Panc1 (cell line): ENCODE measurements around the gene UNC13A. TPM values are rescaled to one million over a fixed set of nuclear protein-coding genes. Genes with fewer than 3 reads are reported as not detected.
A peak's percentile ranks its signal among the peaks of the same experiment; 100 is the strongest.

Experiments
- ATAC-seq: fragments of 200-7000 bp; cut with Tn5 transposase; 2 replicates; pipeline ENCODE4 v1.9.1; 2020; ENCODE audit warnings: mild to moderate bottlenecking, moderate library complexity
- BruUV-seq: library from RNA; stranded (reverse); fragments of 400-500 nt; replicated peaks from 2 replicates; lab custom pipeline; 2021; lab: Mats Ljungman, UMichigan
- CTCF ChIA-PET: fragments of 300-600 bp; sonication (Branson Sonifier 250); formaldehyde crosslinking; loops from one replicate; lab custom pipeline; 2022; ENCODE audit warnings: antibody characterized with exemption; lab: Charles Lee
- POLR2A ChIA-PET: fragments of 300-600 bp; sonication (Branson Sonifier 250); formaldehyde crosslinking; loops from one replicate; lab custom pipeline; 2022; ENCODE audit warnings: antibody characterized with exemption; lab: Charles Lee
- DNase-seq: peaks from one replicate; pipeline ENCODE4 v3.0.0-alpha.2; 2010; ENCODE audit warnings: low read depth, low spot score
- H3K27ac ChIP-seq: 2 replicates; pipeline ENCODE4 v1.5.1; 2011; ENCODE audit warnings: mild to moderate bottlenecking, low read length, inconsistent platforms
- H3K27me3 ChIP-seq: fragments of 200-500 bp; sonication (Bioruptor generic); 2 replicates; pipeline ENCODE4 v1.6.0; 2014; ENCODE audit warnings: low read length, inconsistent platforms; ENCODE audit not compliant: control insufficient read depth, insufficient read depth
- H3K36me3 ChIP-seq: fragments of 200-500 bp; sonication (Bioruptor generic); 2 replicates; pipeline ENCODE4 v1.5.1; 2014; ENCODE audit warnings: inconsistent platforms, mild to moderate bottlenecking, low read length, moderate library complexity; ENCODE audit not compliant: control insufficient read depth, insufficient read depth
- H3K4me1 ChIP-seq: 2 replicates; pipeline ENCODE4 v1.5.1; 2011; ENCODE audit warnings: inconsistent platforms, mild to moderate bottlenecking, low read length, moderate library complexity; ENCODE audit not compliant: control insufficient read depth, insufficient read depth
- H3K4me3 ChIP-seq, 2 experiments: 2 replicates each; pipeline ENCODE4 v1.5.1; 2011 to 2012; ENCODE audit warnings: low read depth in 2 of 2, low read length in 2 of 2, mild to moderate bottlenecking in 2 of 2, inconsistent platforms in 1 of 2, moderate library complexity in 1 of 2
- H3K9me3 ChIP-seq: fragments of 200-500 bp; sonication (Bioruptor generic); 2 replicates; pipeline ENCODE4 v1.5.1; 2014; ENCODE audit warnings: low read depth, mild to moderate bottlenecking, inconsistent platforms, low read length, moderate library complexity; ENCODE audit not compliant: control insufficient read depth, insufficient read depth
- POLR2AphosphoS5 ChIP-seq: IDR thresholded peaks from 2 replicates; pipeline ENCODE4 v1.6.1; 2012; ENCODE audit warnings: mild to moderate bottlenecking, low read depth, low read length, moderate library complexity
- SIN3A ChIP-seq: IDR thresholded peaks from 2 replicates; pipeline ENCODE4 v1.6.1; 2012; ENCODE audit warnings: low read depth, mild to moderate bottlenecking, low read length, moderate library complexity, borderline replicate concordance; ENCODE audit not compliant: insufficient read depth
- TCF7L2 ChIP-seq: IDR thresholded peaks from 2 replicates; pipeline ENCODE4 v1.6.1; 2011; ENCODE audit warnings: mild to moderate bottlenecking, low read depth, low read length, inconsistent platforms
- in situ Hi-C: cut with HindIII; loops from 2 replicates; pipeline ENCODE4 v1.10.0; 2016; ENCODE audit warnings: low sequenced_read_pairs, low pct_unique_long_range_greater_than_20kb
- intact Hi-C: fragments of 100-400 bp; cut with micrococcal nuclease; formaldehyde crosslinking; loops from one replicate; pipeline ENCODE4 v1.10.0; 2022; ENCODE audit not compliant: unreplicated experiment
- total RNA-seq: library from RNA; stranded (reverse); gene quantifications from one replicate; pipeline ENCODE4 v1.2.1, GENCODE V29; 2021; ENCODE audit not compliant: unreplicated experiment
- TF ChIP-seq, protein P1 (sequence below), 2 experiments: IDR thresholded peaks; 2 replicates each; pipeline ENCODE4 v1.6.1; 2011 to 2012; ENCODE audit warnings: low read depth in 2 of 2, control low read depth in 1 of 2, low read length in 1 of 2, mild to moderate bottlenecking in 1 of 2, moderate library complexity in 1 of 2; ENCODE audit not compliant: insufficient read depth in 1 of 2
- TF ChIP-seq, protein P2 (sequence below): fragments of 450-650 bp; IDR thresholded peaks from 2 replicates; pipeline ENCODE4 v1.5.1; 2017; ENCODE audit warnings: mild to moderate bottlenecking

UNC13A gene
- total RNA-seq, 1 experiment from 2014 or later, result 0.46 TPM

DNA sequence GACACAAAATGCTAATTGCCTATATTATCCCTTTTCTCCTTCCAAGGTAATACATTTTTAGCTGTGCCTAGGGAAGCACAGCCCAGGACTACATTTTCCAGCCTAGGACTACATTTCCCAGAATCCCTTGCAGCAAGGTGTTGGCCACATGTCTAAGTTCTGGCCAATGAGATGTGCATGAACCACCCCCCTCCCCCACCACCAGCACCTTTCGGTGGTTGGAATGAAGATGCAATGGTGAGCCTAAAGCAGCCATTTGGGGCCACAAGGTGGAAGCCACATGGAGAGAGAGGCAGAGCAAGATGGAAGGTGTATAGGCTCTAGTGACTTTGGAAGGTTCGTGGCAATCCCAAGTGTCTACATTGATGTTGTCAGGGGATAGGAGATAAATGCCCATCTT lies 16.2 kb downstream of the UNC13A start:
- CTCF ChIA-PET, result no interaction called here
- in situ Hi-C loops, result no loop called here
- no TSS peak for BruUV-seq

DNA sequence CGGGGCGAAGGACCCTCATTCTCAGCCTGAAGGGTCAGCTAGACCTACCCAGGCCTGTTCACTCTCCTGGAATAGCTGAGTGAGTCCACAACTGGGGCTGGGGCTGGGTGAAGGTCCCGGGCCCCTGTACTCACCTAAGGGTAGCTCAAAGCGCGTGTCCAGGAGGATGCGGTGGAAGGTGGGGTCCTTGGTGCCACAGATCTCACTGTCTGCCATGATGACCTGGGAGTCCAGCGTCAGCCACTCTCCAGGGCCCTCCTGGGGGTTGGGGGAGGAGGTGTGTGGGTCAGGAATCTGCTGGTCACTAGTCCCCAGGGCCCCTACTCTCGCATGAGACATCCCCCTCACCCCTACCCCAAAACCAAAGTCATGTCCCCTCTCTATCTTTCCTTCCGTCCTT lies 18.7 kb downstream of the UNC13A start:
- no peaks in the 10 kb centered on the region for H3K36me3 ChIP-seq
- TF ChIP-seq TCF7L2 (no peak), POLR2AphosphoS5 (no peak), SIN3A (no peak)
- TF ChIP-seq, protein P1, sequence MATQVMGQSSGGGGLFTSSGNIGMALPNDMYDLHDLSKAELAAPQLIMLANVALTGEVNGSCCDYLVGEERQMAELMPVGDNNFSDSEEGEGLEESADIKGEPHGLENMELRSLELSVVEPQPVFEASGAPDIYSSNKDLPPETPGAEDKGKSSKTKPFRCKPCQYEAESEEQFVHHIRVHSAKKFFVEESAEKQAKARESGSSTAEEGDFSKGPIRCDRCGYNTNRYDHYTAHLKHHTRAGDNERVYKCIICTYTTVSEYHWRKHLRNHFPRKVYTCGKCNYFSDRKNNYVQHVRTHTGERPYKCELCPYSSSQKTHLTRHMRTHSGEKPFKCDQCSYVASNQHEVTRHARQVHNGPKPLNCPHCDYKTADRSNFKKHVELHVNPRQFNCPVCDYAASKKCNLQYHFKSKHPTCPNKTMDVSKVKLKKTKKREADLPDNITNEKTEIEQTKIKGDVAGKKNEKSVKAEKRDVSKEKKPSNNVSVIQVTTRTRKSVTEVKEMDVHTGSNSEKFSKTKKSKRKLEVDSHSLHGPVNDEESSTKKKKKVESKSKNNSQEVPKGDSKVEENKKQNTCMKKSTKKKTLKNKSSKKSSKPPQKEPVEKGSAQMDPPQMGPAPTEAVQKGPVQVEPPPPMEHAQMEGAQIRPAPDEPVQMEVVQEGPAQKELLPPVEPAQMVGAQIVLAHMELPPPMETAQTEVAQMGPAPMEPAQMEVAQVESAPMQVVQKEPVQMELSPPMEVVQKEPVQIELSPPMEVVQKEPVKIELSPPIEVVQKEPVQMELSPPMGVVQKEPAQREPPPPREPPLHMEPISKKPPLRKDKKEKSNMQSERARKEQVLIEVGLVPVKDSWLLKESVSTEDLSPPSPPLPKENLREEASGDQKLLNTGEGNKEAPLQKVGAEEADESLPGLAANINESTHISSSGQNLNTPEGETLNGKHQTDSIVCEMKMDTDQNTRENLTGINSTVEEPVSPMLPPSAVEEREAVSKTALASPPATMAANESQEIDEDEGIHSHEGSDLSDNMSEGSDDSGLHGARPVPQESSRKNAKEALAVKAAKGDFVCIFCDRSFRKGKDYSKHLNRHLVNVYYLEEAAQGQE (IDR thresholded peaks at IDR 0.05; ENCODE audit: insufficient read depth in 1 of 2, low read depth in 2 of 2, low read length in 1 of 2), result no peak
- TF ChIP-seq, protein P2, sequence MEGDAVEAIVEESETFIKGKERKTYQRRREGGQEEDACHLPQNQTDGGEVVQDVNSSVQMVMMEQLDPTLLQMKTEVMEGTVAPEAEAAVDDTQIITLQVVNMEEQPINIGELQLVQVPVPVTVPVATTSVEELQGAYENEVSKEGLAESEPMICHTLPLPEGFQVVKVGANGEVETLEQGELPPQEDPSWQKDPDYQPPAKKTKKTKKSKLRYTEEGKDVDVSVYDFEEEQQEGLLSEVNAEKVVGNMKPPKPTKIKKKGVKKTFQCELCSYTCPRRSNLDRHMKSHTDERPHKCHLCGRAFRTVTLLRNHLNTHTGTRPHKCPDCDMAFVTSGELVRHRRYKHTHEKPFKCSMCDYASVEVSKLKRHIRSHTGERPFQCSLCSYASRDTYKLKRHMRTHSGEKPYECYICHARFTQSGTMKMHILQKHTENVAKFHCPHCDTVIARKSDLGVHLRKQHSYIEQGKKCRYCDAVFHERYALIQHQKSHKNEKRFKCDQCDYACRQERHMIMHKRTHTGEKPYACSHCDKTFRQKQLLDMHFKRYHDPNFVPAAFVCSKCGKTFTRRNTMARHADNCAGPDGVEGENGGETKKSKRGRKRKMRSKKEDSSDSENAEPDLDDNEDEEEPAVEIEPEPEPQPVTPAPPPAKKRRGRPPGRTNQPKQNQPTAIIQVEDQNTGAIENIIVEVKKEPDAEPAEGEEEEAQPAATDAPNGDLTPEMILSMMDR, result no peak
- no peak overlapping the region for H3K27ac ChIP-seq
- ATAC-seq, result no peak
- ChIA-PET CTCF (no interaction called here), POLR2A (no interaction called here)
- no peaks in the 10 kb centered on the region for H3K27me3 ChIP-seq
- H3K4me1 ChIP-seq, result no peaks in the 10 kb centered on the region
- DNase-seq, result no peak
- no TSS peak for BruUV-seq
- no peak overlapping the region for H3K4me3 ChIP-seq
- no peaks in the 10 kb centered on the region for H3K9me3 ChIP-seq
- intact Hi-C loops, result no loop called here
- in situ Hi-C loops, result no loop called here

More for the DNA sequence above, 16.2 kb downstream of the UNC13A start:
- Histone ChIP-seq H3K9me3 (no peaks in the 10 kb centered on the region), H3K4me3 (no peak overlapping the region), H3K27me3 (no peaks in the 10 kb centered on the region), H3K36me3 (no peaks in the 10 kb centered on the region), H3K4me1 (no peaks in the 10 kb centered on the region), H3K27ac (no peak overlapping the region)
- ATAC-seq, result peak; percentile 75
- POLR2A ChIA-PET, result no interaction called here
- TF ChIP-seq POLR2AphosphoS5 (no peak), TCF7L2 (no peak), SIN3A (no peak)
- TF ChIP-seq, protein P1 (IDR thresholded peaks at IDR 0.05; ENCODE audit: insufficient read depth in 1 of 2, low read depth in 2 of 2, low read length in 1 of 2), result no peak
- TF ChIP-seq, protein P2, result no peak
- intact Hi-C loops, result no loop called here
- DNase-seq, result no peak
